Astrocyte of the cerebellum (primary cell): ENCODE results near the gene STARD10.
"Not testable (repeated sequence)": the region's sequence is repeated elsewhere in the genome, so short reads cannot be mapped to it uniquely, and the experiment has no call there.

Source experiments
- DNase-seq: peaks from one replicate; pipeline ENCODE4 v3.0.0-alpha.2; 2011; ENCODE audit warnings: low read depth
- H3K4me3 ChIP-seq: 2 replicates; pipeline ENCODE4 v1.5.1; 2011; ENCODE audit warnings: mild to moderate bottlenecking, low read depth, low read length, moderate library complexity
- CTCF ChIP-seq: IDR thresholded peaks from 2 replicates; pipeline ENCODE4 v1.5.1; 2012; ENCODE audit warnings: low read length, low read depth, moderate library complexity, mild to moderate bottlenecking; ENCODE audit errors: missing control alignments
- in situ Hi-C: cut with HindIII; loops from 2 replicates; pipeline ENCODE4 v1.10.0; 2017; ENCODE audit warnings: low sequenced_read_pairs

The STARD10 gene

DNA sequence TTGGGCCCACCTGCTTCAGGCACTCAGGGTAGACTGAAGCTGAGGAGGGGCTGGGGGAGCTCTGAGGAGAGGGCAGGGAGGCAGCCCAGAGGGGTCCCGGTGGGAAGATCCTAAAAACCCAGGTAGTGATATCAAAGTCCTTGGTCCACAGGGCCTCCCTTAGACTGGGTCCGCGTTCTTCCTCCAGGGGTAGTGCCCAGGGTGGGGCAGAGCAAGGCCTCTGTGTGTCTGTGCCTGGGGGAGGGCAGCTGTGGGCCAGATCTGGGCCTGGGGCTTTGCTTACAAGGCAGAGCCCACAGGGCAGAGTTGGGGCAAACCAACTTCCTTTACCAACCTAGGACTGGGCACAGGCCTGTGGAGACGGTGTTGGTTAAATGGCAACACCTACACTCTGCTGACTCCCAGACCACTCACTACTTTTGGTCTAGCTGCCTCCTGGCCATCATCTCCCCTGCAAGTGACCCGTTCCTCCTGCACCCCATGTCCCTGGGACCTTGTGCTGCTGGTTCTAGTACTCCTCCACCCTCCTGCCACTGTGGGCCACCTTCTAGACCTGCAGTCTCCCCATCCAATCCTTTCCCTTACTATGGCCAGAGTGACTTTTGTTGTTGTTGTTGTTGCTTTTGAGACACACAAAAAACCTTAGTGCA, 36.2 kb upstream of the STARD10 start:
- TF ChIP-seq CTCF = no peak
- DNase-seq = no peak
- no peak overlapping the region for H3K4me3 ChIP-seq
- in situ Hi-C loops = no loop called here

- in situ Hi-C loops = no loop called here
- no peak for TF ChIP-seq CTCF
- DNase-seq = no peak
- no peak overlapping the region for H3K4me3 ChIP-seq
Observed at GRCh38 chr11:72829178-72829577, 35.3 kb upstream of the STARD10 start.

GRCh38 chr11:72828692-72829101, 34.9 kb upstream of the STARD10 start:
- in situ Hi-C loops = no loop called here
- TF ChIP-seq CTCF = no peak
- no peak overlapping the region for H3K4me3 ChIP-seq
- DNase-seq = no peak

- TF ChIP-seq CTCF = no peak
- no peak for DNase-seq
- in situ Hi-C loops = no loop called here
- H3K4me3 ChIP-seq = no peak overlapping the region
Observed at GRCh38 chr11:72828081-72828567, 34.3 kb upstream of the STARD10 start.

DNA sequence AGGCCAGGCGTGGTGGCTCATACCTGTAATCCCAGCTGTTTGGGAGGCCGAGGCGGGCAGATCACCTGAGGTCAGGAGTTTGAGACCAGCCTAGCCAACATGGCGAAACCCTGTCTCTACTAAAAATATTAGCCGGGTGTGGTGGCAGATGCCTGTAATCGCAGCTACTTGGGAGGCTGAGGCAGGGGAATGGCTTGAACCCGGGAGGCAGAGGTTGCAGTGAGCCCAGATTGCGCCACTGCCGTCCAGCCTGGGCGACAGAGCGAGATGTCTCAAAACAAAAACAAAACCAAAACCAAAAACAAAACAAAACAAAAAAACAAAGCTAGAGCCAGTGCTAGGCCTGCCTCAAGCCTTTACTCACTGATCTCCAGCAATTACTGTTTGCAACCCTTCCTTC, 33.8 kb upstream of the STARD10 start:
- DNase-seq, H3K4me3 ChIP-seq, in situ Hi-C loops: not testable (repeated sequence)

GRCh38 chr11:72826942-72827480, 33.2 kb upstream of the STARD10 start:
- H3K4me3 ChIP-seq = no peak overlapping the region
- TF ChIP-seq CTCF = no peak
- DNase-seq = no peak
- in situ Hi-C loops = no loop called here

GRCh38 chr11:72826191-72826941, 32.5 kb upstream of the STARD10 start:
- in situ Hi-C loops = no loop called here
- no peak for TF ChIP-seq CTCF
- H3K4me3 ChIP-seq = no peak overlapping the region
- DNase-seq = no peak
